GM21576 (cell line): ENCODE measurements around the gene RANBP9.

Experiments
- ATAC-seq: cut with Tn5 transposase; IDR thresholded peaks from one replicate; pipeline ENCODE4 v1.9.1; 2021; ENCODE audit warnings: mild to moderate bottlenecking, moderate library complexity; ENCODE audit not compliant: unreplicated experiment

RANBP9 gene

GRCh38 chr6:13604546-13605416 is 106.9 kb downstream of the RANBP9 start:
- no peak for ATAC-seq

- no peak for ATAC-seq
These were observed 107.5 kb downstream of the RANBP9 start for GRCh38 chr6:13604135-13604534.

GRCh38 chr6:13600036-13600435 is 111.6 kb downstream of the RANBP9 start:
- no peak for ATAC-seq

GRCh38 chr6:13597073-13597472 is 114.6 kb downstream of the RANBP9 start:
- no peak for ATAC-seq

GRCh38 chr6:13593720-13594119 is 117.9 kb downstream of the RANBP9 start:
- no peak for ATAC-seq

GRCh38 chr6:13593103-13593502 is 118.5 kb downstream of the RANBP9 start:
- no peak for ATAC-seq

- no peak for ATAC-seq
These were observed 120.3 kb downstream of the RANBP9 start for GRCh38 chr6:13591205-13591921.

- no peak for ATAC-seq
These were observed 121.0 kb downstream of the RANBP9 start for GRCh38 chr6:13590574-13591153.

GRCh38 chr6:13589801-13590200 is 121.8 kb downstream of the RANBP9 start:
- no peak for ATAC-seq

GRCh38 chr6:13586603-13587542 is 124.8 kb downstream of the RANBP9 start:
- no peak for ATAC-seq

GRCh38 chr6:13581700-13582229 is 129.9 kb downstream of the RANBP9 start:
- no peak for ATAC-seq

- no peak for ATAC-seq
These were observed 131.7 kb downstream of the RANBP9 start for GRCh38 chr6:13579911-13580310.

GRCh38 chr6:13577926-13578325 is 133.7 kb downstream of the RANBP9 start:
- no peak for ATAC-seq

- ATAC-seq: no peak
These were observed 135.6 kb downstream of the RANBP9 start for GRCh38 chr6:13576017-13576416.

GRCh38 chr6:13575377-13575775 is 136.3 kb downstream of the RANBP9 start:
- no peak for ATAC-seq

- peak; percentile 66 for ATAC-seq
These were observed 136.9 kb downstream of the RANBP9 start, which contains the start of gene SIRT5 for GRCh38 chr6:13574571-13575376. SIRT5 (plus strand) TSS chr6:13574601; CDS start chr6:13584111, 9,510 bp downstream.

- peak; percentile 53 for ATAC-seq
These were observed 137.5 kb downstream of the RANBP9 start for GRCh38 chr6:13574149-13574570.

- no peak for ATAC-seq
These were observed 137.9 kb downstream of the RANBP9 start for GRCh38 chr6:13573669-13574110.

GRCh38 chr6:13572951-13573654 is 138.5 kb downstream of the RANBP9 start:
- no peak for ATAC-seq
